HEK293T (cell line): ENCODE measurements around the gene GDF3.

Source experiments
- BHLHE40 ChIP-seq: fragments of 450-650 bp; IDR thresholded peaks from 2 replicates; pipeline ENCODE4 v1.6.1; 2016; ENCODE audit warnings: mild to moderate bottlenecking, moderate library complexity, borderline replicate concordance
- ELF4 ChIP-seq: fragments of 450-650 bp; IDR thresholded peaks from 2 replicates; pipeline ENCODE4 v1.6.1; 2017; ENCODE audit warnings: antibody characterized with exemption
- FOXA1 ChIP-seq: fragments of 450-650 bp; IDR thresholded peaks from 2 replicates; pipeline ENCODE4 v1.6.1; 2016; ENCODE audit warnings: mild to moderate bottlenecking
- FOXK2 ChIP-seq: fragments of 450-650 bp; IDR thresholded peaks from 2 replicates; pipeline ENCODE4 v1.6.1; 2016; ENCODE audit warnings: mild to moderate bottlenecking
- FOXM1 ChIP-seq: fragments of 450-650 bp; IDR thresholded peaks from 2 replicates; pipeline ENCODE4 v1.6.1; 2017; ENCODE audit warnings: mild to moderate bottlenecking, borderline replicate concordance
- SP1 ChIP-seq: fragments of 450-650 bp; IDR thresholded peaks from 2 replicates; pipeline ENCODE4 v1.6.1; 2017
- TF ChIP-seq, protein P1 (sequence below): fragments of 450-650 bp; IDR thresholded peaks from 2 replicates; pipeline ENCODE4 v1.6.1; 2016

DNA sequence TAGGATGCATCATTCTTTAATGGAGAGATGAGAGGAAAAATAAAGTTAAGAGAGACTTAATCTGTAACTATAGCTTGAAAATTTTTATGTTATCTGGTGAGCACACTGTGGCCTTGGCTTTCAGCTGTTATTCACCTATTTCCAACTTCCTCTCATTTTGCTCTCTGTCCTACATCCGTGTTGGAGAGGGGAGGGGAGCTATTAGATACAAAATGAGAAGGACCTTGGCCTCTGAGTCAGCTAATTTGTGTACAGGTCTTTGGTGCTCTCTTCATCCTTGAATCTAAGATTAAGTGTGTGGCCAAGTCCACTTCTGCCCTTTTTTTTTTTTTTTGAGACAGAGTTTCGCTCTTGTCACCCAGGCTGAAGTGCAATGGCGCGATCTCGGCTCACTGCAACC, 29.0 kb downstream of the GDF3 start:
- TF ChIP-seq SP1 (no peak), FOXA1 (no peak), BHLHE40 (no peak), FOXK2 (no peak), ELF4 (no peak), FOXM1 (no peak)
- TF ChIP-seq, protein P1, sequence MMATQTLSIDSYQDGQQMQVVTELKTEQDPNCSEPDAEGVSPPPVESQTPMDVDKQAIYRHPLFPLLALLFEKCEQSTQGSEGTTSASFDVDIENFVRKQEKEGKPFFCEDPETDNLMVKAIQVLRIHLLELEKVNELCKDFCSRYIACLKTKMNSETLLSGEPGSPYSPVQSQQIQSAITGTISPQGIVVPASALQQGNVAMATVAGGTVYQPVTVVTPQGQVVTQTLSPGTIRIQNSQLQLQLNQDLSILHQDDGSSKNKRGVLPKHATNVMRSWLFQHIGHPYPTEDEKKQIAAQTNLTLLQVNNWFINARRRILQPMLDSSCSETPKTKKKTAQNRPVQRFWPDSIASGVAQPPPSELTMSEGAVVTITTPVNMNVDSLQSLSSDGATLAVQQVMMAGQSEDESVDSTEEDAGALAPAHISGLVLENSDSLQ = no peak
